Gastroesophageal sphincter (tissue), 2 donors: ENCODE measurements around the gene ELP4.

Experiments used
- EP300 ChIP-seq: sonication (generic); formaldehyde crosslinking; IDR thresholded peaks from one replicate; pipeline ENCODE4 v1.6.1; 2017; ENCODE audit warnings: antibody characterized with exemption, mild to moderate bottlenecking
- POLR2A ChIP-seq, 2 donors: fragments of 450-650 bp; IDR thresholded peaks; one replicate each; pipeline ENCODE4 v1.6.1; 2017; ENCODE audit warnings: antibody characterized with exemption in 2 of 2, mild to moderate bottlenecking in 2 of 2, moderate library complexity in 1 of 2

DNA sequence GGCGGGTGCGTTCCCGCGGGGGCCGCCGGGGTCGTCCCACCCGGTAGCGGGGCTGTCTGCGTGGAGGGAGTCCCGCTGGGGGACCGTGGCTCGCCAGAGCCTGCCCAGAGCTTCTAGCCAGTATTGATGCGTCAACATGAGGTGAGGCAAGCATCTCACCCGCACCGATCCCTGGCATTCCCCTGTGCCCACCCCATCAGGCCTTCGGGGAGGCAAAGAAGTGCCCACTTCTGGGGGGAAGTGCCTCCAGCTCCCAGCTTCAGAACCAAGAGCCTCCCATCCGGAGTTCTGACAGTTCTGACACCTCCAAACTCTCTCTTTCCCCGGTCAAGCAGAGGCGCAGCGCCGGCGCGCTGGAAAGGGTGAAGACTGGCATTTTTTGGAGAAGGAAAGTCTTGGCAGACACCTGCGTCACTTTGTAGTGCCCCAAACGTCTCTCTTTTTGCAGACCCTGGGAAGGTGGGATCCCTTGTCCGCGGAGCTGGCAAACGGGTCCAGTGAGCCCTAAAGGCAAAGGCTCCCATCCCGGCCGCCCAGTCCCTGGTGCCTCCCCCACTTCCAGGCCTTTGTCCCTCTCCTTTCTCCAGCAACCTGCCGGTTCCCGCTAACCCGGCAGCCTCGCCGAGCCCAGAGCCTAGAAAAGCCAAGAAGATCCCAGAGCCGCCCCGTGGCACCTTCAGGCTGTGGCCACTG, 304.8 kb downstream of the ELP4 start:
- TF ChIP-seq EP300 (no peak), POLR2A (IDR thresholded peaks at IDR 0.05) (no peak)
